ENCODE measurements around the gene FHOD3.

FHOD3 gene

GRCh38 chr18:36323421-36323820 is 25.9 kb downstream of the FHOD3 start:
- no peak for DNase-seq

- no peak for DNase-seq
Measured at GRCh38 chr18:36325846-36326245, 28.3 kb downstream of the FHOD3 start.

GRCh38 chr18:36326771-36327170 is 29.3 kb downstream of the FHOD3 start:
- no peak for DNase-seq

- DNase-seq, result no peak
Measured at GRCh38 chr18:36327352-36328316, 30.1 kb downstream of the FHOD3 start.

- DNase-seq, result no peak
Measured at GRCh38 chr18:36328385-36328858, 30.9 kb downstream of the FHOD3 start.

- DNase-seq, result no peak
Measured at GRCh38 chr18:36328916-36329315, 31.4 kb downstream of the FHOD3 start.

GRCh38 chr18:36329684-36330434 is 32.3 kb downstream of the FHOD3 start:
- DNase-seq, result no peak

- no peak for DNase-seq
Measured at GRCh38 chr18:36330435-36331052, 33.0 kb downstream of the FHOD3 start.

- no peak for DNase-seq
Measured at GRCh38 chr18:36331521-36331971, 34.0 kb downstream of the FHOD3 start.

GRCh38 chr18:36333414-36333813 is 35.9 kb downstream of the FHOD3 start:
- no peak for DNase-seq

GRCh38 chr18:36334798-36335197 is 37.3 kb downstream of the FHOD3 start:
- DNase-seq, result no peak

- no peak for DNase-seq
Measured at GRCh38 chr18:36335476-36336279, 38.2 kb downstream of the FHOD3 start.

GRCh38 chr18:36337679-36338402 is 40.3 kb downstream of the FHOD3 start:
- no peak for DNase-seq

- no peak for DNase-seq
Measured at GRCh38 chr18:36338403-36338933, 41.0 kb downstream of the FHOD3 start.

- no peak for DNase-seq
Measured at GRCh38 chr18:36340246-36340645, 42.7 kb downstream of the FHOD3 start.

- no peak for DNase-seq
Measured at GRCh38 chr18:36341944-36342343, 44.4 kb downstream of the FHOD3 start.

GRCh38 chr18:36348331-36348730 is 50.8 kb downstream of the FHOD3 start:
- no peak for DNase-seq

GRCh38 chr18:36348971-36349417 is 51.5 kb downstream of the FHOD3 start:
- no peak for DNase-seq

- DNase-seq, result no peak
Measured at GRCh38 chr18:36349552-36349951, 52.0 kb downstream of the FHOD3 start.

GRCh38 chr18:36350251-36350651 is 52.7 kb downstream of the FHOD3 start:
- DNase-seq, result no peak

- no peak for DNase-seq
Measured at GRCh38 chr18:36350839-36351469, 53.4 kb downstream of the FHOD3 start.
